GM08714 (cell line): ENCODE measurements around the gene MYH7B.

Experiments used
- H3K4me3 ChIP-seq: fragments of 200-500 bp; sonication (Bioruptor generic); 2 replicates; pipeline ENCODE4 v1.5.1; 2014; ENCODE audit warnings: mild to moderate bottlenecking, low read length, inconsistent platforms
- ZNF274 ChIP-seq: IDR thresholded peaks from 2 replicates; pipeline ENCODE4 v1.6.1; 2012; ENCODE audit warnings: mild to moderate bottlenecking, low read depth, low read length

MYH7B gene

GRCh38 chr20:34977365-34978091, 21.9 kb downstream of the MYH7B start:
- no peak overlapping the region for H3K4me3 ChIP-seq
- TF ChIP-seq ZNF274: no peak

GRCh38 chr20:34978092-34978744, 22.6 kb downstream of the MYH7B start:
- TF ChIP-seq ZNF274: no peak
- H3K4me3 ChIP-seq: no peak overlapping the region

- no peak for TF ChIP-seq ZNF274
- no peak overlapping the region for H3K4me3 ChIP-seq
Observed at GRCh38 chr20:34979366-34980153, 23.9 kb downstream of the MYH7B start.

DNA sequence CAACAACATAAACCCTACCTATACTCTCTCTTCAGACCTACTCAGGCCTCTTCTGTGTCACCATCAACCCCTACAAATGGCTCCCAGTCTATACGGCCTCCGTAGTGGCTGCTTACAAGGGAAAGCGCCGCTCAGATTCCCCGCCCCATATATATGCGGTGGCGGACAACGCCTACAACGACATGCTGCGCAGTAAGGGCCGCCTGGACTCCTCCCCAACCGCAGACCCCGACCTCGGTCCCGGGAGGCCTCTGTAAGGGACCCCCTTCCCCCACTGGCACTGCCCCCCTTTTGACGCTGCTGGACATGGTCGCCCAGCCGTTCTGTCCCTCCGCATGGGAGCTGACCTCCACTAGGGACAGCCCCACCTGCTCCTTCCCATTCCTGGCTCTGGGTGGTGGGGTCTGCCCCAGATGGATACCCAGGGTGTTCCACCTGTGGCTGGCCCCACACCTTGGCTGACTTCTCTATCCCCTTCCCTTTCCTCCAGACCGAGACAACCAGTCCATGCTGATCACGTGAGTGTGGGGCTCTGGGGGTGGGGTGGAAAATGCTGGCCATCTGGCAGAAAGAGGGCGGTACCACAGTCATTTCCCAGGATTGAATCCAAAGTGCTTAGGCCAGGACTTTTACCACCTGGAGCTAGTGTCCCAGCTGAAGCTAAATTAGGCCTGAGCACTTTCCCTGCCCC, 25.0 kb downstream of the MYH7B start:
- no peak overlapping the region for H3K4me3 ChIP-seq
- no peak for TF ChIP-seq ZNF274

GRCh38 chr20:34982270-34983088, 26.8 kb downstream of the MYH7B start:
- H3K4me3 ChIP-seq: no peak overlapping the region
- no peak for TF ChIP-seq ZNF274

DNA sequence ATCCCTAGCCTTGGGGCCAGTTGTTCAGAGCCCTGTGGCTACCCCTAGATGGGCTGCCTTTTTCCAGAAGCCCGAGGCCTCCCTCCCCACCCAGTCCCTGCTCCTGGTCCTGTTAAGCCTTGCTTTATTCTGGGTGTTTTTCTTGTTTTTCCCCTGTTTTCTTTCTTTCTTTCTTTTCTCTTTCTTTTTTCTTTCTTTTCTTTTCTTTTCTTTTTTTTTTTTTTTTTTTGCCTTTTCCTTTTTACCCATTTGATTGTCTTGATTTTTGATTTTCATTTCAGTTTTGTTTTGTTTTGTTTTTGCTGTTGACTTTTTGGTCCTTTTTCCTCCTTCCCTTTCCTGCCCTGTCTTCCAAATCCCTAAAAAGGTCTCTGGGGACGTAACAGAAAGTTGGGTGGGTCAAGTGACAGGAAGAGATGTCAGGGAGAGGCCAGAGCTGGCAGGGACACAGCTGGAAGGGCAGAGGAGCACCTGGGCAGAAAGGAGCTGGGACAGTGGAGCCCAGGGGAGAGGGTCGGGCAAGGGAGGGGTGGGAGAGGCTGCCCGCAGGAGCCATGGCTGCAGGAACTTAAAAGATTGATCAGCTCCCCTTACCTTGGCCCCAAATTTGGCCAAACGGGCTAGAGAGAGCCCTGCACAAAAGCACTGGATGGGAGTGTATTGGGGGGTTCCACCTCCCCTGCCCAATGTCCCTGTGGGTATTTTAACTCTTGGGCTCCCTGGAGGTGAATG, 27.6 kb downstream of the MYH7B start:
- TF ChIP-seq ZNF274: no peak
- H3K4me3 ChIP-seq: no peak overlapping the region

DNA sequence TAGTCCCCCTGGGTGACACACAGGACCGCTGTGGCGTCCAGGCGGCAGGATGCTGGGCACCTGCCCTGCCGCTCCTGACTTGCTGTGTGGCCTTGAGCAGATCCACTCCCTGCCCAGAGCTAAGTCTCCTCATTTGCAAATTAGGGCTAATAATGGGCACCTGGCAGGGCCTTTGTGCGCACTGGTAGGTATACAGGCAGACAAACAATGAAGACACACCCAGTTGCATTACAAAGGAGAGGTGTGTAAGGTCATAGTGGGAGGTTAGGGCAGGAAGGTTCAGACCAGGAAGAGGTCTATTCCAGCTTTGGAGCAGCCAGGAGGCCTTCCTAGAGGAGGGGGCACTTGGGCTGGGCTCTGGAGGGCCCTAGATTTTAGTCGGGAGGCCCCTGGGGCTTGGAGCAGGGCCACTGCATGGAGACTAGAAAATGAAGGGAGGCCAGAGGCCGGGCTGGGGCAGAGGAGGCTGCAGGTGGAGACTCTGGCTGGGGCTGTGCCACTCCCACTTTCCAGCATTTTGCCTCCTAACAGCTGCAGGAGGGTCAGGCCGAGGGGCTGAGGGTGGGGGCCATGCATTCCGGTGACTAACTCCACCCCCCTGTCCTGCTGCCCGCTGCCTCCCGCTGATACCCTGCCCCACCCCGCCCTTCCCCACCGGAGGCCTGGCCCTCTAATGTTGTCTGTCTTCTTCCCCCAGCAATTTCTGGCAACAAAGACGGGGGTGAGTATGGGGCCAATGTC, 28.5 kb downstream of the MYH7B start:
- H3K4me3 ChIP-seq: no peak overlapping the region
- no peak for TF ChIP-seq ZNF274

DNA sequence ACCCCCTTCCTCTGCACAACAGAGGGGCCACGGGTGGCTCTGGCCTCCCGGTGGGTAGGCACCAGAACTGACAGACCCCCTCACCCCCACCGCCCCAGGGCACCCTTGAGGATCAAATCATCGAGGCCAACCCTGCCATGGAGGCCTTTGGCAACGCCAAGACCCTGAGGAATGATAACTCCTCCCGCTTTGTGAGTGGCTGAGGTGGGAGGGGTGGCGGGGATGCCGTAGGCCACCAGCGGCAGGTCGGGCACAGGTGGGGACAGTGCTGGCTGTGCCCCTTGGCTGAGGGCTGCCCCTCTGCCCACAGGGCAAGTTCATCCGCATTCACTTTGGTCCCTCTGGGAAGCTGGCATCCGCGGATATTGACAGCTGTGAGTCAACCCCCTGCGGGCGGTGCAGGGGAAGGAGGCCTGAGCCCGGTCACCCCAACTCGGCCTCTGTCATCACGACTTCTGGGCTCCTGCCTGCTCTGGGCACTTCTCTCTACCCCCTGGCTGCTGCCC, 29.1 kb downstream of the MYH7B start:
- H3K4me3 ChIP-seq: no peak overlapping the region
- no peak for TF ChIP-seq ZNF274

DNA sequence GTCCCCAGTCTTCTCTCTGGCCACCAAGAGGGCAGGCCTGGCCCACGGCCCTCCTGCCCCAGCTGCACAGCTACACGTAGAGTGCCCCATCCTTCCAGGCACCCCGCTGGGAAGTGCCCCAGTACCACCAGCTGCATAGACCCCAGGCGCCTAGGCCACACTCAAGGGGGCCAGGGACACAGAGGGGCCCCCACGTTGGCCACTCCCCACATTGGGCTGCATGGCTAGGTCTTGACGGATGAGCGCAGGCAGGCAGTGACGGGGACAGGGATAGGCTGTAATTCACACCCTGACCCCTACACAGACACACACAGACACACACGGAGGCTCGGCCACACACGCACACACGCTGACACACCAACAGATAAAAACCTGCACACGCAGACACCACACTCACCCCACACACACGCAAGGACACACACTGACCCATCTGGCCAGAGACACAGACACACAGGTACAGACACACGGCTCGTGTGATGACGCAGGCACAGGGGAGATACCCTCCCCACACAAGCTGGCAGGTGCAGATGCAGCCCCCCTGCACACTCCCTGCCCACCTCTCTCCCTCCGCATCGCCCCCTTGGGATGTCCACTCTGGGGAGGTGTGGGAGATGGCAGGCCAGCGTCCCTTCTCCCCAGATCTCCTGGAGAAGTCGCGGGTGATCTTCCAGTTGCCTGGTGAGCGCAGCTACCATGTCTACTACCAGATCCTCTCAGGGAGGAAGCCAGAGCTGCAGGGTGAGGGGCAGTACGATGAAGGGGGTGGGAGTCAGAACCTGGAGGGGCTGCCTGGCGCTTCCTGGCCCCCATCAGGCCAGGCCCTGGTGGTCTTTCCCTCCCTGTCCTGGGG, 30.0 kb downstream of the MYH7B start:
- H3K4me3 ChIP-seq: no peak overlapping the region
- no peak for TF ChIP-seq ZNF274

GRCh38 chr20:34986311-34987287, 30.9 kb downstream of the MYH7B start:
- TF ChIP-seq ZNF274: no peak

More at GRCh38 chr20:34986311-34987287, 30.9 kb downstream of the MYH7B start:
- H3K4me3 ChIP-seq: no peak overlapping the region
